SK-N-SH treated with all-trans-retinoic acid at 6 μM for 48 hours (cell line): ENCODE data around the gene NASP.

ENCODE experiments used
- ATAC-seq: fragments of 200-7000 bp; cut with Tn5 transposase; 3 replicates; pipeline ENCODE4 v1.9.1; 2020; ENCODE audit warnings: mild to moderate bottlenecking, moderate library complexity
- ARNTL ChIP-seq: fragments of 450-650 bp; formaldehyde crosslinking; IDR thresholded peaks from 2 replicates; pipeline ENCODE4 v1.5.0; 2020; ENCODE audit warnings: low read depth, mild to moderate bottlenecking, moderate library complexity, borderline replicate concordance
- BACH2 ChIP-seq: fragments of 250-450 bp; sonication (Bioruptor Pico); IDR thresholded peaks from 2 replicates; pipeline ENCODE4 v1.9.0; 2021; ENCODE audit warnings: mild to moderate bottlenecking, borderline replicate concordance
- CREB5 ChIP-seq: fragments of 250-450 bp; sonication (Bioruptor Pico); IDR thresholded peaks from 2 replicates; pipeline ENCODE4 v1.5.1; 2020; ENCODE audit warnings: low read depth, mild to moderate bottlenecking, moderate library complexity
- CSDC2 ChIP-seq: fragments of 250-450 bp; sonication (Bioruptor Pico); IDR thresholded peaks from 2 replicates; pipeline ENCODE4 v1.5.0; 2020; ENCODE audit warnings: mild to moderate bottlenecking, moderate library complexity
- ESRRG ChIP-seq: fragments of 250-450 bp; sonication (Bioruptor Pico); IDR thresholded peaks from 2 replicates; pipeline ENCODE4 v1.6.1; 2021; ENCODE audit warnings: mild to moderate bottlenecking
- GLIS3 ChIP-seq: fragments of 250-450 bp; sonication (Bioruptor Pico); IDR thresholded peaks from 2 replicates; pipeline ENCODE4 v1.5.0; 2020; ENCODE audit warnings: mild to moderate bottlenecking, moderate library complexity
- ISL1 ChIP-seq: fragments of 250-450 bp; sonication (Bioruptor Pico); IDR thresholded peaks from 2 replicates; pipeline ENCODE4 v2.1.2; 2022; ENCODE audit warnings: mild to moderate bottlenecking, moderate library complexity
- OSR1 ChIP-seq: fragments of 250-450 bp; sonication (Bioruptor Pico); IDR thresholded peaks from 2 replicates; pipeline ENCODE4 v1.8.0; 2022; ENCODE audit warnings: moderate library complexity, mild to moderate bottlenecking, inconsistent platforms
- PATZ1 ChIP-seq: fragments of 250-450 bp; sonication (Bioruptor Pico); IDR thresholded peaks from 2 replicates; pipeline ENCODE4 v1.8.0; 2020; ENCODE audit warnings: mild to moderate bottlenecking, moderate library complexity, borderline replicate concordance
- POU6F1 ChIP-seq: fragments of 250-450 bp; sonication (Bioruptor Pico); IDR thresholded peaks from 2 replicates; pipeline ENCODE4 v1.8.0; 2021; ENCODE audit warnings: low read depth, mild to moderate bottlenecking, moderate library complexity, borderline replicate concordance
- PPARA ChIP-seq: fragments of 250-450 bp; sonication (Bioruptor Pico); IDR thresholded peaks from 2 replicates; pipeline ENCODE4 v1.5.0; 2020; ENCODE audit warnings: mild to moderate bottlenecking, borderline replicate concordance
- RARB ChIP-seq: fragments of 250-450 bp; sonication (Bioruptor Pico); IDR thresholded peaks from 2 replicates; pipeline ENCODE4 v1.8.0; 2021; ENCODE audit warnings: mild to moderate bottlenecking, moderate library complexity
- SNAI2 ChIP-seq: fragments of 250-450 bp; sonication (Bioruptor Pico); IDR thresholded peaks from 2 replicates; pipeline ENCODE4 v1.5.0; 2020; ENCODE audit warnings: mild to moderate bottlenecking, moderate library complexity
- TCF4 ChIP-seq: fragments of 250-450 bp; sonication (Bioruptor Pico); IDR thresholded peaks from 2 replicates; pipeline ENCODE4 v1.8.0; 2021; ENCODE audit warnings: mild to moderate bottlenecking, moderate library complexity, borderline replicate concordance
- TOX ChIP-seq: fragments of 250-450 bp; sonication (Bioruptor Pico); IDR thresholded peaks from 2 replicates; pipeline ENCODE4 v1.8.0; 2021; ENCODE audit warnings: mild to moderate bottlenecking, moderate library complexity, borderline replicate concordance
- TSHZ2 ChIP-seq: fragments of 250-450 bp; sonication (Bioruptor Pico); IDR thresholded peaks from 2 replicates; pipeline ENCODE4 v1.5.0; 2020; ENCODE audit warnings: mild to moderate bottlenecking, moderate library complexity
- ZC3H10 ChIP-seq: fragments of 250-450 bp; sonication (Bioruptor Pico); IDR thresholded peaks from 2 replicates; pipeline ENCODE4 v1.5.1; 2021; ENCODE audit warnings: mild to moderate bottlenecking, moderate library complexity
- ZFP3 ChIP-seq: fragments of 250-450 bp; sonication (Bioruptor Pico); IDR thresholded peaks from 2 replicates; pipeline ENCODE4 v1.5.0; 2020; ENCODE audit warnings: mild to moderate bottlenecking, moderate library complexity
- ZFP30 ChIP-seq: fragments of 450-650 bp; formaldehyde crosslinking; IDR thresholded peaks from 2 replicates; pipeline ENCODE4 v1.5.0; 2022; ENCODE audit warnings: mild to moderate bottlenecking, moderate library complexity
- ZNF565 ChIP-seq: fragments of 450-650 bp; formaldehyde crosslinking; conservative IDR thresholded peaks from 2 replicates; pipeline ENCODE4 v1.5.0; 2020; ENCODE audit warnings: low read depth, mild to moderate bottlenecking, moderate library complexity
- ZNF70 ChIP-seq: fragments of 450-650 bp; formaldehyde crosslinking; IDR thresholded peaks from 2 replicates; pipeline ENCODE4 v1.5.0; 2020; ENCODE audit warnings: mild to moderate bottlenecking, moderate library complexity
- ZNF8 ChIP-seq: fragments of 450-650 bp; formaldehyde crosslinking; IDR thresholded peaks from 2 replicates; pipeline ENCODE4 v1.5.0; 2020; ENCODE audit warnings: mild to moderate bottlenecking, moderate library complexity

The NASP gene

GRCh38 chr1:45620588-45621500 lies 37.0 kb downstream of the NASP start:
- ATAC-seq = peak; percentile 9
- TF ChIP-seq GLIS3 (CRISPR knock-in tag) = no peak
- no peak for TF ChIP-seq ISL1 (CRISPR knock-in tag)
- TF ChIP-seq BACH2 (CRISPR knock-in tag) = no peak
- no peak for TF ChIP-seq PATZ1 (CRISPR knock-in tag)
- TF ChIP-seq ZFP3 (CRISPR knock-in tag) = no peak
- no peak for TF ChIP-seq SNAI2 (CRISPR knock-in tag)
- TF ChIP-seq TCF4 (CRISPR knock-in tag) = no peak
- TF ChIP-seq ZNF565 (CRISPR knock-in tag) = no peak
- no peak for TF ChIP-seq ESRRG
- no peak for TF ChIP-seq ZFP30 (CRISPR knock-in tag)
- no peak for TF ChIP-seq ZNF8 (CRISPR knock-in tag)
- no peak for TF ChIP-seq POU6F1 (CRISPR knock-in tag)
- no peak for TF ChIP-seq OSR1 (CRISPR knock-in tag)
- TF ChIP-seq TSHZ2 (CRISPR knock-in tag) = no peak
- TF ChIP-seq RARB = no peak
- TF ChIP-seq CREB5 (CRISPR knock-in tag) = no peak
- TF ChIP-seq ZC3H10 (CRISPR knock-in tag) = no peak
- no peak for TF ChIP-seq ARNTL (CRISPR knock-in tag)
- TF ChIP-seq ZNF70 (CRISPR knock-in tag) = no peak
- TF ChIP-seq TOX (CRISPR knock-in tag) = no peak
- TF ChIP-seq, all 23 proteins: peak for 0

- TF ChIP-seq CSDC2 (CRISPR knock-in tag) (no peak), ISL1 (CRISPR knock-in tag) (no peak), TCF4 (CRISPR knock-in tag) (no peak), ZNF565 (CRISPR knock-in tag) (no peak), PPARA (CRISPR knock-in tag) (no peak), GLIS3 (CRISPR knock-in tag) (no peak), TOX (CRISPR knock-in tag) (no peak), ZNF8 (CRISPR knock-in tag) (no peak), TSHZ2 (CRISPR knock-in tag) (no peak), CREB5 (CRISPR knock-in tag) (no peak), BACH2 (CRISPR knock-in tag) (no peak), SNAI2 (CRISPR knock-in tag) (no peak), RARB (no peak), ZFP30 (CRISPR knock-in tag) (no peak), ZC3H10 (CRISPR knock-in tag) (no peak), OSR1 (CRISPR knock-in tag) (no peak), ESRRG (no peak)
- ATAC-seq = peak; percentile 14
Measured at GRCh38 chr1:45621501-45621836, 37.6 kb downstream of the NASP start.
